ENCODE results near the gene RECQL5. TPM values are rescaled to one million over a fixed set of nuclear protein-coding genes. Genes with fewer than 3 reads are reported as not detected.

The RECQL5 gene
- total RNA-seq, 4 donors from 2014 or later = 35.3 to 129 (median 63.6) TPM

- 54% methylated on average over 6 of the region's 7 CpGs for WGBS
- Histone ChIP-seq H3K27ac (peak overlapping the region; percentile 63), H3K9me3 (no peaks in the 10 kb centered on the region), H3K4me3 (no peak overlapping the region), H3K4me1 (peaks cover 59% of the 10 kb centered on the region), H3K36me3 (peaks cover 26% of the 10 kb centered on the region), H3K27me3 (no peaks in the 10 kb centered on the region)
- no peak for DNase-seq (ENCODE audit: low spot score in 2 of 2)
- no peak for TF ChIP-seq EP300 (IDR thresholded peaks at IDR 0.05)
- TF ChIP-seq POLR2A (IDR thresholded peaks at IDR 0.05) = no peak
- TF ChIP-seq CTCF (IDR thresholded peaks at IDR 0.05) = no peak
- no peak for TF ChIP-seq POLR2AphosphoS5 (IDR thresholded peaks at IDR 0.05)
These were observed 21.5 kb downstream of the RECQL5 start for GRCh38 chr17:75645501-75645888.

- H3K27ac ChIP-seq = peak overlapping the region; percentile 62
- peaks cover 71% of the 10 kb centered on the region for H3K4me1 ChIP-seq
- no peak overlapping the region for H3K4me3 ChIP-seq
- TF ChIP-seq POLR2A (IDR thresholded peaks at IDR 0.05) = no peak
- TF ChIP-seq POLR2AphosphoS5 (IDR thresholded peaks at IDR 0.05) = no peak
- TF ChIP-seq EP300 (IDR thresholded peaks at IDR 0.05) = no peak
- TF ChIP-seq CTCF (IDR thresholded peaks at IDR 0.05) = no peak
- H3K9me3 ChIP-seq = no peaks in the 10 kb centered on the region
- DNase-seq (ENCODE audit: low spot score in 2 of 2) = no peak
- H3K27me3 ChIP-seq = no peaks in the 10 kb centered on the region
- WGBS = 76% methylated on average over 7 of the region's 7 CpGs
- H3K36me3 ChIP-seq = peaks cover 7% of the 10 kb centered on the region
These were observed 23.3 kb downstream of the RECQL5 start for GRCh38 chr17:75643643-75644017.

GRCh38 chr17:75642784-75643642 lies 23.9 kb downstream of the RECQL5 start:
- Histone ChIP-seq H3K9me3 (no peaks in the 10 kb centered on the region), H3K36me3 (peaks cover under 1% of the 10 kb centered on the region), H3K27me3 (no peaks in the 10 kb centered on the region), H3K27ac (peak overlapping the region; percentile 62), H3K4me1 (peaks cover 71% of the 10 kb centered on the region), H3K4me3 (no peak overlapping the region)
- TF ChIP-seq POLR2AphosphoS5 (IDR thresholded peaks at IDR 0.05) (no peak), EP300 (IDR thresholded peaks at IDR 0.05) (no peak), CTCF (IDR thresholded peaks at IDR 0.05) (no peak)
- peak in 1 of 2 donors; percentile 59 for DNase-seq (ENCODE audit: low spot score in 2 of 2)
- 67% methylated on average over 13 of the region's 17 CpGs for WGBS

- 62% methylated on average over 7 of the region's 7 CpGs for WGBS
- peaks cover 71% of the 10 kb centered on the region for H3K4me1 ChIP-seq
- TF ChIP-seq EP300 (IDR thresholded peaks at IDR 0.05) (no peak), POLR2AphosphoS5 (IDR thresholded peaks at IDR 0.05) (no peak), CTCF (IDR thresholded peaks at IDR 0.05) (no peak)
These were observed 24.7 kb downstream of the RECQL5 start for GRCh38 chr17:75642182-75642783.

GRCh38 chr17:75641343-75641742 lies 25.6 kb downstream of the RECQL5 start:
- 71% methylated on average over 5 of the region's 9 CpGs for WGBS
- no peaks in the 10 kb centered on the region for H3K9me3 ChIP-seq
- DNase-seq (ENCODE audit: low spot score in 2 of 2) = no peak
- TF ChIP-seq EP300 (IDR thresholded peaks at IDR 0.05) = no peak
- TF ChIP-seq POLR2A (IDR thresholded peaks at IDR 0.05) = no peak
- TF ChIP-seq CTCF (IDR thresholded peaks at IDR 0.05) = no peak
- TF ChIP-seq POLR2AphosphoS5 (IDR thresholded peaks at IDR 0.05) = no peak
- no peaks in the 10 kb centered on the region for H3K27me3 ChIP-seq
- no peaks in the 10 kb centered on the region for H3K36me3 ChIP-seq
- H3K4me1 ChIP-seq = peaks cover 67% of the 10 kb centered on the region
- peak overlapping the region; percentile 77 for H3K27ac ChIP-seq
- H3K4me3 ChIP-seq = no peak overlapping the region

More at GRCh38 chr17:75642182-75642783, 24.7 kb downstream of the RECQL5 start:
- H3K9me3 ChIP-seq = no peaks in the 10 kb centered on the region
- H3K27ac ChIP-seq = peak overlapping the region; percentile 58
- H3K36me3 ChIP-seq = no peaks in the 10 kb centered on the region
- no peak overlapping the region for H3K4me3 ChIP-seq
- no peaks in the 10 kb centered on the region for H3K27me3 ChIP-seq
- DNase-seq (ENCODE audit: low spot score in 2 of 2) = no peak
